Ovary (tissue), 3 donors: ENCODE data around the gene ACTL10.

Experiments used
- EP300 ChIP-seq: sonication (generic); formaldehyde crosslinking; IDR thresholded peaks from one replicate; pipeline ENCODE4 v1.6.1; 2017; ENCODE audit warnings: antibody characterized with exemption
- POLR2A ChIP-seq: fragments of 450-650 bp; IDR thresholded peaks from one replicate; pipeline ENCODE4 v1.6.1; 2017; ENCODE audit warnings: antibody characterized with exemption, mild to moderate bottlenecking, moderate library complexity
- TF ChIP-seq, protein P1 (sequence below), 3 donors: fragments of 450-650 bp in 2 of 3; fragments of 200-600 bp in 1 of 3; IDR thresholded peaks; one replicate each; pipeline versions ENCODE4 v1.5.1 to v1.8.0; 2016 to 2022; ENCODE audit warnings: antibody characterized with exemption in 3 of 3, mild to moderate bottlenecking in 1 of 3
- donor health status: DM: no; HTN: no; CAD: no.

DNA sequence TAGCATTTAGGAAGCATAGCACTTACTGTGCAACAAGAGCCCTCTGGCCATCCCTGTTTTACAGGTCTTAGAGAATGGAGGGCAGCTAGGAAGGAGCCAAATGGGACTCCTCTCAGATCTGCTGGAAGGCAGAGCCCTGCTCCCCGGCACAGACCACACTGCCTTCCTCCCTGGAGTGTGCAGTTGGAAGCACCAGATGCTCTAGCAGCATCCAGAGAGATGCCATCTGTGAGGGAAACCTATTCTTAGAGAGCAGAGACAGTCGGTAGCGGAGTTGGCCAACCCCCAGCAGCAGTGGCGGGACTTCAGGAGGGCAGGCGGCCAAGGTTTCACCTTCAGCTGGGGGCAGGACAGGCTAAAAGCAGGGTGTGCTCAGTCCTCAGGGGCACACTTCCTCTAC, 36.1 kb downstream of the ACTL10 start:
- TF ChIP-seq POLR2A (no peak), EP300 (no peak)
- TF ChIP-seq, protein P1, sequence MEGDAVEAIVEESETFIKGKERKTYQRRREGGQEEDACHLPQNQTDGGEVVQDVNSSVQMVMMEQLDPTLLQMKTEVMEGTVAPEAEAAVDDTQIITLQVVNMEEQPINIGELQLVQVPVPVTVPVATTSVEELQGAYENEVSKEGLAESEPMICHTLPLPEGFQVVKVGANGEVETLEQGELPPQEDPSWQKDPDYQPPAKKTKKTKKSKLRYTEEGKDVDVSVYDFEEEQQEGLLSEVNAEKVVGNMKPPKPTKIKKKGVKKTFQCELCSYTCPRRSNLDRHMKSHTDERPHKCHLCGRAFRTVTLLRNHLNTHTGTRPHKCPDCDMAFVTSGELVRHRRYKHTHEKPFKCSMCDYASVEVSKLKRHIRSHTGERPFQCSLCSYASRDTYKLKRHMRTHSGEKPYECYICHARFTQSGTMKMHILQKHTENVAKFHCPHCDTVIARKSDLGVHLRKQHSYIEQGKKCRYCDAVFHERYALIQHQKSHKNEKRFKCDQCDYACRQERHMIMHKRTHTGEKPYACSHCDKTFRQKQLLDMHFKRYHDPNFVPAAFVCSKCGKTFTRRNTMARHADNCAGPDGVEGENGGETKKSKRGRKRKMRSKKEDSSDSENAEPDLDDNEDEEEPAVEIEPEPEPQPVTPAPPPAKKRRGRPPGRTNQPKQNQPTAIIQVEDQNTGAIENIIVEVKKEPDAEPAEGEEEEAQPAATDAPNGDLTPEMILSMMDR (IDR thresholded peaks at IDR 0.05): no peak
